H9 (cell line): ENCODE results near the gene DSC1. TPM values are rescaled to one million over a fixed set of nuclear protein-coding genes. Genes with fewer than 3 reads are reported as not detected.
"Not testable (repeated sequence)": the region's sequence is repeated elsewhere in the genome, so short reads cannot be mapped to it uniquely, and the experiment has no call there.

Experiments used
- DNase-seq: peaks from one replicate; pipeline ENCODE4 v3.0.0-alpha.2; 2017
- H2AFZ ChIP-seq: one replicate; pipeline ENCODE4 v1.6.1; 2013; ENCODE audit warnings: mild to moderate bottlenecking, low read length, control low read depth, moderate library complexity
- H2AK5ac ChIP-seq: 2 replicates; pipeline ENCODE4 v1.6.1; 2013; ENCODE audit warnings: low read length, control low read depth, mixed read lengths; ENCODE audit not compliant: insufficient read length
- H2BK120ac ChIP-seq: one replicate; pipeline ENCODE4 v1.6.1; 2013; ENCODE audit warnings: low read depth, mild to moderate bottlenecking, low read length, control low read depth, inconsistent platforms; ENCODE audit not compliant: poor library complexity, severe bottlenecking
- H2BK12ac ChIP-seq: 2 replicates; pipeline ENCODE4 v1.6.1; 2013; ENCODE audit warnings: low read length, control low read depth, mixed read lengths, low read depth; ENCODE audit not compliant: insufficient read length
- H2BK15ac ChIP-seq: 2 replicates; pipeline ENCODE4 v1.6.1; 2013; ENCODE audit warnings: low read depth, low read length, control low read depth
- H2BK20ac ChIP-seq: one replicate; pipeline ENCODE4 v1.6.1; 2013; ENCODE audit warnings: low read depth, mild to moderate bottlenecking, low read length, control low read depth, inconsistent platforms; ENCODE audit not compliant: poor library complexity, severe bottlenecking
- H2BK5ac ChIP-seq: 2 replicates; pipeline ENCODE4 v1.6.1; 2013; ENCODE audit warnings: low read length, control low read depth, mixed read lengths; ENCODE audit not compliant: insufficient read length
- H3K14ac ChIP-seq: 2 replicates; pipeline ENCODE4 v1.6.1; 2013; ENCODE audit warnings: low read length, control low read depth; ENCODE audit not compliant: insufficient read depth
- H3K18ac ChIP-seq: 2 replicates; pipeline ENCODE4 v1.6.1; 2013; ENCODE audit warnings: low read depth, mild to moderate bottlenecking, mixed read lengths, low read length, control low read depth; ENCODE audit not compliant: insufficient read length
- H3K23ac ChIP-seq: 2 replicates; pipeline ENCODE4 v1.6.1; 2013; ENCODE audit warnings: low read length, control low read depth, mixed read lengths, low read depth; ENCODE audit not compliant: insufficient read length
- H3K23me2 ChIP-seq: 2 replicates; pipeline ENCODE4 v1.6.1; 2013; ENCODE audit warnings: low read depth, mild to moderate bottlenecking, mixed read lengths, low read length, control low read depth; ENCODE audit not compliant: insufficient read length, poor library complexity, severe bottlenecking
- H3K27ac ChIP-seq: 2 replicates; pipeline ENCODE4 v1.5.1; 2013; ENCODE audit warnings: low read length, control low read depth, mixed read lengths, low read depth; ENCODE audit not compliant: insufficient read length
- H3K27me3 ChIP-seq: 2 replicates; pipeline ENCODE4 v1.6.1; 2013; ENCODE audit warnings: low read length, control low read depth, inconsistent platforms; ENCODE audit not compliant: insufficient read depth
- H3K4ac ChIP-seq: 2 replicates; pipeline ENCODE4 v1.6.1; 2013; ENCODE audit warnings: low read depth, mild to moderate bottlenecking, control low read depth, inconsistent platforms, low read length, moderate library complexity
- H3K4me1 ChIP-seq: 2 replicates; pipeline ENCODE4 v1.6.1; 2013; ENCODE audit warnings: low read length, control low read depth, inconsistent platforms; ENCODE audit not compliant: insufficient read depth
- H3K4me2 ChIP-seq: 2 replicates; pipeline ENCODE4 v1.6.1; 2013; ENCODE audit warnings: low read length, control low read depth, mixed read lengths; ENCODE audit not compliant: insufficient read length, insufficient read depth
- H3K56ac ChIP-seq: 2 replicates; pipeline ENCODE4 v1.6.1; 2013; ENCODE audit warnings: low read depth, mild to moderate bottlenecking, mixed read lengths, low read length, control low read depth; ENCODE audit not compliant: insufficient read length
- H3K79me1 ChIP-seq: 2 replicates; pipeline ENCODE4 v1.6.1; 2013; ENCODE audit warnings: low read depth, mild to moderate bottlenecking, moderate library complexity, low read length, control low read depth, inconsistent platforms; ENCODE audit not compliant: insufficient read depth, poor library complexity, severe bottlenecking
- H3K79me2 ChIP-seq: 2 replicates; pipeline ENCODE4 v1.6.1; 2013; ENCODE audit warnings: low read length, control low read depth, inconsistent platforms; ENCODE audit not compliant: insufficient read depth
- H3K9ac ChIP-seq: 2 replicates; pipeline ENCODE4 v1.6.1; 2013; ENCODE audit warnings: low read length, control low read depth, mixed read lengths; ENCODE audit not compliant: insufficient read length; ENCODE audit errors: extremely low read depth
- H3K9me3 ChIP-seq: one replicate; pipeline ENCODE4 v1.6.1; 2013; ENCODE audit warnings: low read depth, low read length, inconsistent platforms; ENCODE audit not compliant: control insufficient read depth
- H3T11ph ChIP-seq: one replicate; pipeline ENCODE4 v1.6.1; 2013; ENCODE audit warnings: mild to moderate bottlenecking, low read length, control low read depth, inconsistent platforms
- H4K20me1 ChIP-seq: one replicate; pipeline ENCODE4 v1.6.1; 2013; ENCODE audit not compliant: control insufficient read depth, insufficient read length, insufficient read depth
- H4K5ac ChIP-seq: 2 replicates; pipeline ENCODE4 v1.6.1; 2013; ENCODE audit warnings: low read depth, mild to moderate bottlenecking, mixed read lengths, low read length, control low read depth; ENCODE audit not compliant: insufficient read length
- H4K8ac ChIP-seq: replicated peaks from 2 replicates; pipeline ENCODE4 v1.6.1; 2013; ENCODE audit warnings: low read length, control low read depth, mixed read lengths, low read depth; ENCODE audit not compliant: insufficient read length
- H4K91ac ChIP-seq: 2 replicates; pipeline ENCODE4 v1.6.1; 2013; ENCODE audit warnings: low read depth, mild to moderate bottlenecking, moderate library complexity, mixed read lengths, low read length, control low read depth; ENCODE audit not compliant: insufficient read length
- H3K27ac Mint-ChIP-seq, 3 experiments: 2 replicates in 2 of 3; 3 replicates in 1 of 3; pipeline ENCODE4 v1.8.0; 2020 to 2021; ENCODE audit warnings: mixed read lengths in 3 of 3, mild to moderate bottlenecking in 1 of 3, moderate library complexity in 1 of 3
- H3K27me3 Mint-ChIP-seq: 2 replicates; pipeline ENCODE4 v1.8.0; 2021; ENCODE audit warnings: low read depth, mild to moderate bottlenecking, moderate library complexity, mixed read lengths
- H3K36me3 Mint-ChIP-seq, 3 experiments: 2 replicates in 2 of 3; 3 replicates in 1 of 3; pipeline ENCODE4 v1.8.0; 2020 to 2021; ENCODE audit warnings: low read depth in 3 of 3, mixed read lengths in 3 of 3; ENCODE audit not compliant: insufficient read depth in 1 of 3
- H3K4me1 Mint-ChIP-seq, 2 experiments: 2 replicates each; pipeline ENCODE4 v1.8.0; 2020; ENCODE audit warnings: mixed read lengths in 2 of 2
- H3K4me3 Mint-ChIP-seq, 2 experiments: 2 replicates in 1 of 2; 3 replicates in 1 of 2; pipeline ENCODE4 v1.8.0; 2020 to 2021; ENCODE audit warnings: mild to moderate bottlenecking in 2 of 2, mixed read lengths in 2 of 2, moderate library complexity in 1 of 2
- H3K9me3 Mint-ChIP-seq, 2 experiments: 2 replicates in 1 of 2; 3 replicates in 1 of 2; pipeline ENCODE4 v1.8.0; 2020; ENCODE audit warnings: mild to moderate bottlenecking in 2 of 2, mixed read lengths in 2 of 2, moderate library complexity in 1 of 2
- CTCF ChIP-seq: fragments of 200-600 bp; sonication (generic); conservative IDR thresholded peaks from 3 replicates; pipeline ENCODE4 v1.8.0; 2021; ENCODE audit warnings: antibody characterized with exemption, mild to moderate bottlenecking
- WGBS: extraction: QIAGEN DNeasy Blood & Tissue Kit; methylation state at CpG from one replicate; pipeline ENCODE4 v1.1.7; 2013; ENCODE audit warnings: missing lambda C conversion rate, low lambda C conversion rate, mixed read lengths; ENCODE audit not compliant: insufficient read length; ENCODE audit errors: extremely low coverage; 5-methylcytosine and 5-hydroxymethylcytosine counted together
- total RNA-seq: library from RNA; stranded (reverse); gene quantifications from 2 replicates; pipeline ENCODE4 v1.2.1, GENCODE V29; 2021

The DSC1 gene
- total RNA-seq, 1 experiment from 2014 or later, result not detected

GRCh38 chr18:31125878-31126277 lies 36.8 kb downstream of the DSC1 start:
- Mint-ChIP-seq H3K27ac (no peak overlapping the region; a peak in 1 of 7 replicates), H3K36me3 (no peaks in the 10 kb centered on the region), H3K27me3 (no peaks in the 10 kb centered on the region), H3K9me3 (peaks cover 0 to 3% of the 10 kb centered on the region in 2 experiments; a peak in 1 of 5 replicates), H3K4me1 (no peaks in the 10 kb centered on the region), H3K4me3 (no peak overlapping the region)
- Histone ChIP-seq H4K5ac (no peak overlapping the region), H3K79me2 (no peaks in the 10 kb centered on the region), H2BK20ac (no peak overlapping the region), H3K56ac (no peak overlapping the region), H3K14ac (no peak overlapping the region), H3K4me1 (no peaks in the 10 kb centered on the region), H3K9me3 (no peaks in the 10 kb centered on the region), H4K8ac (no peak overlapping the region), H2AK5ac (no peak overlapping the region), H3T11ph (no peak overlapping the region), H3K27ac (no peak overlapping the region), H3K18ac (no peak overlapping the region), H3K23ac (no peak overlapping the region), H2BK15ac (no peak overlapping the region), H2BK120ac (no peak overlapping the region), H3K4me2 (no peak overlapping the region), H3K27me3 (no peaks in the 10 kb centered on the region), H2BK5ac (no peak overlapping the region), H3K4ac (no peak overlapping the region), H3K79me1 (no peaks in the 10 kb centered on the region), H4K20me1 (no peaks in the 10 kb centered on the region), H4K91ac (no peak overlapping the region), H3K9ac (no peak overlapping the region), H3K23me2 (no peaks in the 10 kb centered on the region), H2BK12ac (no peak overlapping the region), H2AFZ (no peak overlapping the region)
- TF ChIP-seq CTCF, result no peak
- no peak for DNase-seq
- no CpG with 5 or more reads among the region's 1 CpG for WGBS

DNA sequence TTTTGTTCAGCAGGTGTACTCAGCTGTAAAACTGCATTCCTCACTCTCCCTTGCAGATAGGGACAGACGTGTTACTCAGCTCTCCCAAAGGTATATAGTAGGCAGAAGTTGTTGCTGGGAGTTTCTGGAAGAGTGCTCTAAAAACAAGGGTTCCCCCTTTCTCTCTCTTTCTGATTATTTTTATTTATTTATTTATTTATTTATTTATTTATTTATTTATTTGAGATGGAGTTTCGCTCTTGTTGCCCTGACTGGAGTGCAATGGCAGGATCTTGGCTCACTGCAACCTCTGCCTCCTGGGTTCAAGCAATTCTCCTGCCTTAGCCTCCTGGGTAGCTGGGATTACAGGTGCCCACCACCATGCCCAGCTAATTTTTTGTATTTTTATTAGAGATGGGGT lies 39.5 kb downstream of the DSC1 start:
- not testable (repeated sequence) for H3T11ph ChIP-seq, H4K8ac ChIP-seq, H3K23me2 ChIP-seq, H3K14ac ChIP-seq, H2BK12ac ChIP-seq, H3K27me3 Mint-ChIP-seq, H3K27ac ChIP-seq, H2BK15ac ChIP-seq, H3K4me1 ChIP-seq, H4K91ac ChIP-seq, H3K27ac Mint-ChIP-seq, H2AFZ ChIP-seq, H4K20me1 ChIP-seq, H3K56ac ChIP-seq, H4K5ac ChIP-seq, H3K9me3 ChIP-seq, H3K79me2 ChIP-seq, H3K9ac ChIP-seq, H3K18ac ChIP-seq, H3K4me2 ChIP-seq, H3K27me3 ChIP-seq, H3K23ac ChIP-seq, H3K4ac ChIP-seq, H2BK120ac ChIP-seq, H3K9me3 Mint-ChIP-seq, H2BK5ac ChIP-seq, DNase-seq, H3K36me3 Mint-ChIP-seq, H2AK5ac ChIP-seq, H3K4me3 Mint-ChIP-seq, H3K79me1 ChIP-seq, H2BK20ac ChIP-seq
- peaks cover 11 to 14% of the 10 kb centered on the region in 2 experiments for H3K4me1 Mint-ChIP-seq
- WGBS, result no CpG with 5 or more reads among the region's 2 CpGs
